Spleen (tissue), 11 donors: ENCODE results near the gene ELOVL2. TPM values are rescaled to one million over a fixed set of nuclear protein-coding genes. Genes with fewer than 3 reads are reported as not detected.

Experiments used
- DNase-seq: peaks from one replicate; pipeline ENCODE4 v3.0.0-alpha.2; 2020
- H3K27ac ChIP-seq, 8 donors: fragments of 200-600 bp; sonication (generic) in 7 of 8; 1 replicate in 4 of 8; 2 replicates in 4 of 8; pipeline versions ENCODE4 v1.5.0 to v1.8.0; 2016 to 2021; ENCODE audit warnings: inconsistent platforms in 4 of 8, mild to moderate bottlenecking in 4 of 8, moderate library complexity in 1 of 8
- H3K27me3 ChIP-seq, 7 donors: fragments of 200-600 bp; sonication (generic) in 6 of 7; replicated peaks in 1 of 7; 1 replicate in 4 of 7; 2 replicates in 3 of 7; pipeline versions ENCODE4 v1.5.0 to v1.8.0; 2016 to 2021; ENCODE audit warnings: inconsistent platforms in 3 of 7, mild to moderate bottlenecking in 1 of 7
- H3K36me3 ChIP-seq, 6 donors: fragments of 200-600 bp; sonication (generic) in 5 of 6; 1 replicate in 4 of 6; 2 replicates in 2 of 6; pipeline versions ENCODE4 v1.5.0 to v1.8.0; 2016 to 2021; ENCODE audit warnings: inconsistent platforms in 2 of 6
- H3K4me1 ChIP-seq, 6 donors: fragments of 200-600 bp; sonication (generic) in 5 of 6; 1 replicate in 3 of 6; 2 replicates in 3 of 6; pipeline versions ENCODE4 v1.5.0 to v1.8.0; 2016 to 2021; ENCODE audit warnings: inconsistent platforms in 3 of 6
- H3K4me3 ChIP-seq, 8 donors: fragments of 200-600 bp; sonication (generic) in 7 of 8; 1 replicate in 4 of 8; 2 replicates in 4 of 8; pipeline versions ENCODE4 v1.5.0 to v1.8.0; 2016 to 2021; ENCODE audit warnings: inconsistent platforms in 4 of 8, mild to moderate bottlenecking in 4 of 8, moderate library complexity in 2 of 8
- H3K9me3 ChIP-seq, 8 donors: fragments of 200-600 bp; sonication (generic) in 7 of 8; 1 replicate in 4 of 8; 2 replicates in 4 of 8; pipeline versions ENCODE4 v1.5.0 to v1.8.0; 2016 to 2021; ENCODE audit warnings: inconsistent platforms in 4 of 8
- CTCF ChIP-seq, 11 experiments: fragments of 200-600 bp in 7 of 11; fragments of 450-650 bp in 4 of 11; sonication (generic) in 4 of 11; IDR thresholded peaks in 8 of 11; conservative IDR thresholded peaks in 3 of 11; 1 replicate in 7 of 11; 2 replicates in 4 of 11; pipeline versions ENCODE4 v1.4.0 to v1.8.0; 2016 to 2021; ENCODE audit warnings: antibody characterized with exemption in 11 of 11, inconsistent platforms in 4 of 11, mild to moderate bottlenecking in 1 of 11
- POLR2A ChIP-seq, 3 donors: fragments of 450-650 bp; IDR thresholded peaks; one replicate each; pipeline ENCODE4 v1.5.1; 2017; ENCODE audit warnings: antibody characterized with exemption in 3 of 3, mild to moderate bottlenecking in 1 of 3
- POLR2AphosphoS5 ChIP-seq, 3 donors: sonication (generic); formaldehyde crosslinking; IDR thresholded peaks; one replicate each; pipeline ENCODE4 v1.5.1; 2017; ENCODE audit warnings: antibody characterized with exemption in 3 of 3
- WGBS, 5 donors: extraction: QIAGEN DNeasy Blood & Tissue Kit in 3 of 5; methylation state at CpG; one replicate each; pipeline versions ENCODE4 v1.1.5 to v1.1.7; 2013 to 2018; 5-methylcytosine and 5-hydroxymethylcytosine counted together
- intact Hi-C: fragments of 100-400 bp; cut with DNase I; formaldehyde crosslinking; loops from one replicate; pipeline ENCODE4 v1.15.0; 2023; ENCODE audit warnings: low total_unique reads
- polyA plus RNA-seq, 3 donors: library from polyadenylated mRNA; stranded (reverse); fragments of 200-250 nt; gene quantifications; one replicate each; pipeline ENCODE4 v1.2.1, GENCODE V29; 2013
- total RNA-seq, 7 donors: library from RNA; depleted of rRNA in 3 of 7; stranded (reverse); fragments of >200 nt in 3 of 7; fragmentation: NEBNext Ultra II Directional in 4 of 7; extraction: Animal tissue kit (Norgen Biotek cat#: 25700) in 4 of 7; gene quantifications; one replicate each; pipeline versions ENCODE4 v1.1.0 to v1.2.1, GENCODE V29; 2016 to 2021
- donor health status: healthy with polysubstance abuse.
- donor health status: DM: no; HTN: no; CAD: no; lungs with moderate emphysema.
- donor health status: DM: no; HTN: no; CAD: no.
- donor health status: Bipolar disorder and iron deficiency.
- donor health status: healthy.
- donor health status: DM: no; HTN: no; CAD: no.
- donor health status: DM: yes; HTN: yes; CAD: no.

ELOVL2 gene
- total and polyA plus RNA-seq, 10 donors, result 0.03 to 0.08 (median 0.04) TPM; not detected in 7

GRCh38 chr6:10961837-10962236 lies 82.3 kb downstream of the ELOVL2 start:
- H3K27me3 ChIP-seq, result no peaks in the 10 kb centered on the region
- H3K9me3 ChIP-seq, result peaks cover 0 to 19% (median 13%) of the 10 kb centered on the region in 8 donors
- DNase-seq, result no peak
- H3K4me3 ChIP-seq, result no peak overlapping the region
- 88 to 98% (median 93%) methylated on average over 3 of the region's 3 CpGs for WGBS, 5 donors
- H3K27ac ChIP-seq, result no peak overlapping the region
- TF ChIP-seq POLR2A (IDR thresholded peaks at IDR 0.05), result no peak
- TF ChIP-seq CTCF (IDR thresholded peaks at IDR 0.05 in 8 of 11, conservative IDR thresholded peaks at IDR 0.05 in 3 of 11), result no peak
- no peak for TF ChIP-seq POLR2AphosphoS5 (IDR thresholded peaks at IDR 0.05)
- H3K4me1 ChIP-seq, result no peaks in the 10 kb centered on the region
- H3K36me3 ChIP-seq, result no peaks in the 10 kb centered on the region
- intact Hi-C loops, result no loop called here

- H3K4me3 ChIP-seq, result no peak overlapping the region
- WGBS, 5 donors, result 88 to 93% (median 92%) methylated on average over 2 of the region's 2 CpGs
- H3K9me3 ChIP-seq, result peaks cover 0 to 2% (median 0%) of the 10 kb centered on the region in 8 donors
- intact Hi-C loops, result no loop called here
- DNase-seq, result no peak
- no peaks in the 10 kb centered on the region for H3K36me3 ChIP-seq
- no peaks in the 10 kb centered on the region for H3K27me3 ChIP-seq
- no peak overlapping the region for H3K27ac ChIP-seq
- no peaks in the 10 kb centered on the region for H3K4me1 ChIP-seq
- TF ChIP-seq POLR2AphosphoS5 (IDR thresholded peaks at IDR 0.05) (no peak), POLR2A (IDR thresholded peaks at IDR 0.05) (no peak), CTCF (IDR thresholded peaks at IDR 0.05 in 8 of 11, conservative IDR thresholded peaks at IDR 0.05 in 3 of 11) (no peak)
These were observed 83.9 kb downstream of the ELOVL2 start for GRCh38 chr6:10960171-10960570.

GRCh38 chr6:10957414-10957886 lies 86.7 kb downstream of the ELOVL2 start:
- H3K27ac ChIP-seq, result no peak overlapping the region
- no peak overlapping the region for H3K4me3 ChIP-seq
- no peaks in the 10 kb centered on the region for H3K9me3 ChIP-seq
- no peaks in the 10 kb centered on the region for H3K27me3 ChIP-seq
- no peak for DNase-seq
- H3K4me1 ChIP-seq, result no peaks in the 10 kb centered on the region
- TF ChIP-seq CTCF (IDR thresholded peaks at IDR 0.05 in 8 of 11, conservative IDR thresholded peaks at IDR 0.05 in 3 of 11), result no peak
- no peak for TF ChIP-seq POLR2A (IDR thresholded peaks at IDR 0.05)
- TF ChIP-seq POLR2AphosphoS5 (IDR thresholded peaks at IDR 0.05), result no peak
- no peaks in the 10 kb centered on the region for H3K36me3 ChIP-seq
- WGBS, 5 donors, result 76 to 95% (median 92%) methylated on average over 6 of the region's 6 CpGs
- intact Hi-C loops, result no loop called here

GRCh38 chr6:10956776-10957175 lies 87.3 kb downstream of the ELOVL2 start:
- TF ChIP-seq POLR2A (IDR thresholded peaks at IDR 0.05) (no peak), POLR2AphosphoS5 (IDR thresholded peaks at IDR 0.05) (no peak), CTCF (IDR thresholded peaks at IDR 0.05 in 8 of 11, conservative IDR thresholded peaks at IDR 0.05 in 3 of 11) (no peak)
- Histone ChIP-seq H3K27ac (no peak overlapping the region), H3K36me3 (no peaks in the 10 kb centered on the region), H3K9me3 (no peaks in the 10 kb centered on the region), H3K4me3 (no peak overlapping the region), H3K4me1 (no peaks in the 10 kb centered on the region), H3K27me3 (peaks cover 0 to 4% (median 0%) of the 10 kb centered on the region in 7 donors)
- intact Hi-C loops, result no loop called here
- no peak for DNase-seq
